ENCODE results near the gene EMC9. TPM values are rescaled to one million over a fixed set of nuclear protein-coding genes. Genes with fewer than 3 reads are reported as not detected.

Gene EMC9
- total and polyA plus RNA-seq, 9 donors = 5.1 to 30.7 (median 17.3) TPM

DNA sequence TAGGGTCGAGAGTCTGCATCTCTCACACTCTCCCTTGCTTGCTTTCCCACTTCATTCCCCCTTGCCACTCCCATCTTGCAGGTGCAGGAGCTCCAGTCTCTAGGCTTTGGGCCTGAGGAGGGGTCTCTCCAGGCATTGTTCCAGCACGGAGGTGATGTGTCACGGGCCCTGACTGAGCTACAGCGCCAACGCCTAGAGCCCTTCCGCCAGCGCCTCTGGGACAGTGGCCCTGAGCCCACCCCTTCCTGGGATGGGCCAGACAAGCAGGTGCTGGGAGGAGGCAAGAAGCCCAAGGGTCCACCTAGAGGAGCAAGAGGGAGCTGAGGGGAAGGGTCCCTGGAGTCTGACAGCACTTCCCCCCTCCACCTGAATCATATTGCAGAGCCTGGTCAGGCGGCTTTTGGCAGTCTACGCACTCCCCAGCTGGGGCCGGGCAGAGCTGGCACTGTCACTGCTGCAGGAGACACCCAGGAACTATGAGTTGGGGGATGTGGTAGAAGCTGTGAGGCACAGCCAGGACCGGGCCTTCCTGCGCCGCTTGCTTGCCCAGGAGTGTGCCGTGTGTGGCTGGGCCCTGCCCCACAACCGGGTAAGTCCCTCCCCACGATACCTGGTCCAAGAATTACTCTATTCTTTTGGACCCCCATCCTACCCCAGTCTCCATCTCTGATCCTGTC, 10.2 kb upstream of the EMC9 start:
- no peak overlapping the region for H3K27ac ChIP-seq
- intact Hi-C loops (cut with DNase I) = no loop called here
- peaks cover 2% of the 10 kb centered on the region for H3K4me1 ChIP-seq (ENCODE audit: insufficient read depth)
- H3K9me3 ChIP-seq = no peaks in the 10 kb centered on the region
- 90 to 92% (median 90%) methylated on average over 16 of the region's 16 CpGs for WGBS, 3 donors
- TF ChIP-seq EP300 (IDR thresholded peaks at IDR 0.05) (no peak), CTCF (IDR thresholded peaks at IDR 0.05) (no peak), POLR2A (IDR thresholded peaks at IDR 0.05) (no peak)
- DNase-seq = no peak
- no peak overlapping the region for H3K4me3 ChIP-seq
- no peaks in the 10 kb centered on the region for H3K36me3 ChIP-seq
- no peaks in the 10 kb centered on the region for H3K27me3 ChIP-seq

DNA sequence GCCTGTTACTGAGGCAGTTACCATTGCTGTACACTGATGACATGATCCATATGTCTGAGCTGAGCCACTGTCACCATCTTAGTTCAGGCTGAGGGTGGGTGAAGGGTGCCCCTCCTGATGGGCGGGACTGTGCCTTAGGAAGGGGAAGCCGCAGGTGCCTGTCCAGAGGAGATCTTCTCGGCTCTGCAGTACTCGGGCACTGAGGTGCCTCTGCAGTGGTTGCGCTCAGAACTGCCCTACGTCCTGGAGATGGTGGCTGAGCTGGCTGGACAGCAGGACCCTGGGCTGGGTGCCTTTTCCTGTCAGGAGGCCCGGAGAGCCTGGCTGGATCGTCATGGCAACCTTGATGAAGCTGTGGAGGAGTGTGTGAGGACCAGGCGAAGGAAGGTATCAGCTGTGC, 9.6 kb upstream of the EMC9 start:
- WGBS, 3 donors = 70 to 76% (median 75%) methylated on average over 9 of the region's 9 CpGs
- intact Hi-C loops (cut with DNase I) = no loop called here
- no peak for TF ChIP-seq EP300 (IDR thresholded peaks at IDR 0.05)
- TF ChIP-seq POLR2A (IDR thresholded peaks at IDR 0.05) = no peak
- no peak for TF ChIP-seq CTCF (IDR thresholded peaks at IDR 0.05)
- Histone ChIP-seq H3K36me3 (no peaks in the 10 kb centered on the region), H3K27me3 (no peaks in the 10 kb centered on the region), H3K4me3 (no peak overlapping the region), H3K27ac (no peak overlapping the region), H3K9me3 (no peaks in the 10 kb centered on the region), H3K4me1 (ENCODE audit: insufficient read depth) (peaks cover 2% of the 10 kb centered on the region)
- no peak for DNase-seq

DNA sequence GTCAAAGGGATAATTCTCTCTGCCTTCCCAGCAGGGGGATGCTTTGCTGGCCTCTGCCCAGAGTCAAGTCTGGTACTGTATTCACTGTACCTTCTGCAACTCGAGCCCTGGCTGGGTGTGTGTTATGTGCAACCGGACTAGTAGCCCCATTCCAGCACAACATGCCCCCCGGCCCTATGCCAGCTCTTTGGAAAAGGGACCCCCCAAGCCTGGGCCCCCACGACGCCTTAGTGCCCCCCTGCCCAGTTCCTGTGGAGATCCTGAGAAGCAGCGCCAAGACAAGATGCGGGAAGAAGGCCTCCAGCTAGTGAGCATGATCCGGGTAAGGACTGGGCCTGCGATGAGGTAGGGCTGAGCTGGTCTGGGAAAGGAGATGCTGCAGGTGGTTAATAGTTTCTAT, 9.2 kb upstream of the EMC9 start:
- intact Hi-C loops (cut with DNase I) = no loop called here
- TF ChIP-seq CTCF (IDR thresholded peaks at IDR 0.05) (no peak), EP300 (IDR thresholded peaks at IDR 0.05) (no peak), POLR2A (IDR thresholded peaks at IDR 0.05) (no peak)
- H3K27ac ChIP-seq = no peak overlapping the region
- no peak overlapping the region for H3K4me3 ChIP-seq
- H3K27me3 ChIP-seq = no peaks in the 10 kb centered on the region
- no peak for DNase-seq
- no peaks in the 10 kb centered on the region for H3K9me3 ChIP-seq
- WGBS, 3 donors = 87 to 93% (median 88%) methylated on average over 9 of the region's 9 CpGs
- H3K4me1 ChIP-seq (ENCODE audit: insufficient read depth) = peaks cover 6% of the 10 kb centered on the region
- no peaks in the 10 kb centered on the region for H3K36me3 ChIP-seq

GRCh38 chr14:24150061-24150460, 8.7 kb upstream of the EMC9 start:
- H3K9me3 ChIP-seq = no peaks in the 10 kb centered on the region
- no peaks in the 10 kb centered on the region for H3K36me3 ChIP-seq
- no peak for TF ChIP-seq EP300 (IDR thresholded peaks at IDR 0.05)
- TF ChIP-seq CTCF (IDR thresholded peaks at IDR 0.05) = no peak
- no peak for TF ChIP-seq POLR2A (IDR thresholded peaks at IDR 0.05)
- no peak overlapping the region for H3K4me3 ChIP-seq
- 89 to 91% (median 90%) methylated on average over 9 of the region's 9 CpGs for WGBS, 3 donors
- peaks cover 10% of the 10 kb centered on the region for H3K4me1 ChIP-seq (ENCODE audit: insufficient read depth)
- H3K27me3 ChIP-seq = no peaks in the 10 kb centered on the region
- intact Hi-C loops (cut with DNase I) = no loop called here
- H3K27ac ChIP-seq = no peak overlapping the region
- DNase-seq = no peak
